ENCODE results near the gene PRADC1. TPM values are rescaled to one million over a fixed set of nuclear protein-coding genes. Genes with fewer than 3 reads are reported as not detected.
A peak's percentile ranks its signal among the peaks of the same experiment; 100 is the strongest.

The PRADC1 gene
- total and polyA plus RNA-seq, 2 donors from 2014 or later, result 16.1 to 57.7 TPM

DNA sequence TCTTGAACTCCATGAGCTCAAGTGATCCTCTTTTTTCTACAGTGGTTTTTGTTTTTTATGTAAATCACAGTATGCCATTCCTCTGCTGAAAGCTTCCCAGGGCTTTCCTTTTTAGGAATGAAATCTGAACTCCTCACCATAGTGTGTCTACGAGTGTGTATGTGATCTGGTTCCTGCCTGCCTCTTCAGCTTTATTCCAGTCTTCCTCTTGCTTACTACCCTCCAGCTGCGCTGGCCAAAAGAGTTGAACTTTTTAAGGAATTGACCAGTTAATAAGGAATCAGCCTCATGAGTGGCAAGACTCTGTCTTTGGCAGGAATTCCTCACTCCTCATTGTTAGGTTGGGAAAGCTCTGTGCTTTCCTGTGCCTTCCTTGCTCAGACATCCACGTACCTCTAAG is 5.1 kb upstream of the PRADC1 start:
- no peak overlapping the region for H3K4me3 ChIP-seq (ENCODE audit: low read length in 3 of 3)
- FAIRE-seq, result no peak
- H3K36me3 ChIP-seq (ENCODE audit: control insufficient read depth in 2 of 3, insufficient read depth in 3 of 3, low read length in 3 of 3), result peaks cover 0 to 18% (median 8%) of the 10 kb centered on the region in 3 donors
- H3K4me1 ChIP-seq (ENCODE audit: control insufficient read depth in 2 of 3, insufficient read depth in 2 of 3, low read depth in 1 of 3, low read length in 3 of 3), result peaks cover 4 to 14% (median 7%) of the 10 kb centered on the region in 3 donors
- no peak for DNase-seq
- no peaks in the 10 kb centered on the region for H3K9me3 ChIP-seq (ENCODE audit: control insufficient read depth in 2 of 3, insufficient read depth in 1 of 3, low read length in 3 of 3)
- H3K9ac ChIP-seq (ENCODE audit: low read length in 3 of 3), result no peak overlapping the region
- no peaks in the 10 kb centered on the region for H3K27me3 ChIP-seq (ENCODE audit: control insufficient read depth, insufficient read depth, low read length)
- no peak overlapping the region for H3K27ac ChIP-seq (ENCODE audit: low read depth in 2 of 2, low read length in 2 of 2)
- intact Hi-C loops (cut with DNase I), result no loop called here
- TF ChIP-seq, protein P1, sequence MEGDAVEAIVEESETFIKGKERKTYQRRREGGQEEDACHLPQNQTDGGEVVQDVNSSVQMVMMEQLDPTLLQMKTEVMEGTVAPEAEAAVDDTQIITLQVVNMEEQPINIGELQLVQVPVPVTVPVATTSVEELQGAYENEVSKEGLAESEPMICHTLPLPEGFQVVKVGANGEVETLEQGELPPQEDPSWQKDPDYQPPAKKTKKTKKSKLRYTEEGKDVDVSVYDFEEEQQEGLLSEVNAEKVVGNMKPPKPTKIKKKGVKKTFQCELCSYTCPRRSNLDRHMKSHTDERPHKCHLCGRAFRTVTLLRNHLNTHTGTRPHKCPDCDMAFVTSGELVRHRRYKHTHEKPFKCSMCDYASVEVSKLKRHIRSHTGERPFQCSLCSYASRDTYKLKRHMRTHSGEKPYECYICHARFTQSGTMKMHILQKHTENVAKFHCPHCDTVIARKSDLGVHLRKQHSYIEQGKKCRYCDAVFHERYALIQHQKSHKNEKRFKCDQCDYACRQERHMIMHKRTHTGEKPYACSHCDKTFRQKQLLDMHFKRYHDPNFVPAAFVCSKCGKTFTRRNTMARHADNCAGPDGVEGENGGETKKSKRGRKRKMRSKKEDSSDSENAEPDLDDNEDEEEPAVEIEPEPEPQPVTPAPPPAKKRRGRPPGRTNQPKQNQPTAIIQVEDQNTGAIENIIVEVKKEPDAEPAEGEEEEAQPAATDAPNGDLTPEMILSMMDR (IDR thresholded peaks at IDR 0.05; ENCODE audit: borderline replicate concordance, extremely low read depth, insufficient read depth), result no peak

- no peaks in the 10 kb centered on the region for H3K27me3 ChIP-seq (ENCODE audit: control insufficient read depth, insufficient read depth, low read length)
- TF ChIP-seq, protein P1 (IDR thresholded peaks at IDR 0.05; ENCODE audit: borderline replicate concordance, extremely low read depth, insufficient read depth), result no peak
- H3K27ac ChIP-seq (ENCODE audit: low read depth in 2 of 2, low read length in 2 of 2), result no peak overlapping the region
- H3K4me3 ChIP-seq (ENCODE audit: low read length in 3 of 3), result no peak overlapping the region
- FAIRE-seq, result no peak
- peaks cover 6 to 20% (median 10%) of the 10 kb centered on the region in 3 donors for H3K4me1 ChIP-seq (ENCODE audit: control insufficient read depth in 2 of 3, insufficient read depth in 2 of 3, low read depth in 1 of 3, low read length in 3 of 3)
- H3K9me3 ChIP-seq (ENCODE audit: control insufficient read depth in 2 of 3, insufficient read depth in 1 of 3, low read length in 3 of 3), result no peaks in the 10 kb centered on the region
- no peak for DNase-seq
- H3K36me3 ChIP-seq (ENCODE audit: control insufficient read depth in 2 of 3, insufficient read depth in 3 of 3, low read length in 3 of 3), result peaks cover 0 to 9% (median 5%) of the 10 kb centered on the region in 3 donors
- intact Hi-C loops (cut with DNase I), result no loop called here
- no peak overlapping the region for H3K9ac ChIP-seq (ENCODE audit: low read length in 3 of 3)
Observed at GRCh38 chr2:73237168-73237567, 4.1 kb upstream of the PRADC1 start.

DNA sequence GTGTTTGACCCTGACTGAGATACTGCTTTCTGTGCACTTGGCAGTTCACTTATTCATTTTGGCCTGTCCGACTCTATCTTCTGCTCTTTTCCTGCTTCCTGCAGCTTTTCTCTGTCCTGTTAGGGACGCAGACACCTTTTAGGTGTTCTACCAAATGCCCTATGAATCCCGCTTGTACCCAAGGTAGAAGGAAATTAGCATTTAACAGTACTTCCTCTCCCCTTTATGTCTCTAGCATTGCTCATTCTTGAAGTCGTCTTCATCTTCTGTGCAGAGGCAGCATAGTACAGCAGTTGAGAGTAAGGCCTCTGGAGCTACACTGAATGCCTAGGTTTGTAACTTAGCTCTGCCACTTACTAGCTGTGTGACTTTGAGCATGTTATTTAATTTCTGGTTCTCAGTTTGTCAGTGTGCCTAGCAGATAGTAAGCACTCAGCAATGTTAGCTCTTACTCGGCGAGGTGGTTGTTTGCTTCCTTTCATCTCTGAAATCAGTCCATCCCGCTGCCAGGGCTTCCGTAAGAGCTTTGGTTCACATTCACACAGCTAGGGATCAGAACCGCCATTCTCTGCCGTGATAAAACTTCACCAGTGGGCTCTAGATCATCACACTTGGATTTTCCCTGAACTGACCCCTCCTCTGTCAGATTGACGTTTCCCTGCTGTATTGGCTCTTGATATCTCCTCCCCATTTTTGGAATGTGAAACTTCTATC is 2.4 kb upstream of the PRADC1 start:
- peak overlapping the region; percentile 93 to 98 (median 98) for H3K4me3 ChIP-seq (ENCODE audit: low read length in 3 of 3)
- no peaks in the 10 kb centered on the region for H3K27me3 ChIP-seq (ENCODE audit: control insufficient read depth, insufficient read depth, low read length)
- peaks cover 6 to 20% (median 11%) of the 10 kb centered on the region in 3 donors for H3K4me1 ChIP-seq (ENCODE audit: control insufficient read depth in 2 of 3, insufficient read depth in 2 of 3, low read depth in 1 of 3, low read length in 3 of 3)
- H3K27ac ChIP-seq (ENCODE audit: low read depth in 2 of 2, low read length in 2 of 2), result no peak overlapping the region
- H3K36me3 ChIP-seq (ENCODE audit: control insufficient read depth in 2 of 3, insufficient read depth in 3 of 3, low read length in 3 of 3), result peaks cover 0 to 9% (median 2%) of the 10 kb centered on the region in 3 donors
- FAIRE-seq, result no peak
- TF ChIP-seq, protein P1 (IDR thresholded peaks at IDR 0.05; ENCODE audit: borderline replicate concordance, extremely low read depth, insufficient read depth), result no peak
- intact Hi-C loops (cut with DNase I), result no loop called here
- no peak for DNase-seq
- H3K9ac ChIP-seq (ENCODE audit: low read length in 3 of 3), result peak overlapping the region; percentile 71 to 72 (median 72)
- H3K9me3 ChIP-seq (ENCODE audit: control insufficient read depth in 2 of 3, insufficient read depth in 1 of 3, low read length in 3 of 3), result no peaks in the 10 kb centered on the region
